ENCODE results near the gene JAKMIP1.

Gene JAKMIP1

DNA sequence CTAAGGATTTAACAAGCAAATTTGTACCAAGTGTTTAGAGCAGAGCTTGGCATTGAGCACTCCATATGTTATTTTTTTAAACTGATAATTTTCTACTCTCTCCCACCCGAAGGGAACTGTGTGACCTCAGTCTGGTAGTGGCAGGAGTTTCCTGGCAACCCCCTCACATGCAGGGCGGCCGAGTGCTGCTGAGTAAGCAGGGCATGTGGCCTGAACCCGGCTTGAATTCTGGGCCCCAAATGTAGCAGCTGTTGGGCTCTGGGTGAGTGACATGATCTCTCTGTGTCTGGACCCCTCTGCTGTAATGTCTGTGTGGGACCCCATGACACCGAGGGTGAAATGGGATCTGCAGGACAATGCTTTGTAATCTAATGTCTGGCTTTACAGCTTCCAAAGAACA lies 168.5 kb downstream of the JAKMIP1 start:
- DNase-seq = no peak

- no peak for DNase-seq
These were observed 169.7 kb downstream of the JAKMIP1 start for GRCh38 chr4:6030679-6031078.

- no peak for DNase-seq
These were observed 171.1 kb downstream of the JAKMIP1 start for GRCh38 chr4:6029254-6029653.

DNA sequence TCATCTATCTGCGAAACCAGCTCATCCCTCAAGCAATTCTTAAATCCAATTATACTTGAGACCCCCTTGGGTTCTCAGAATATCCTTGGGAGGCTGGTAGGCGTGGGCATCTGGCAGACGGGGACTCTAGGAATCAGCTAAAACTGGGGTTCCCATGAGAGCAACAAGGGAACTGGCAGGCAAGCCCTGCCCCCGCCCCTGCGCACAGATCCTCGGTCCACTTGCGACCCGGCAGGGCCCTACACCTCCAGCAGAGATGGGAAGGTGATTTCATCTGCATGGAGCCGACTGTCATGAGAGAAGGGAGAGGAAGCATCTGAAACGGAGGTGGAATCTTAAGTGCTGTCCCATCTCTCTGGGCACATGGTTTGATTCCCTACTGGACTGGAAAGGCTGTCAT lies 172.2 kb downstream of the JAKMIP1 start:
- no peak for DNase-seq

DNA sequence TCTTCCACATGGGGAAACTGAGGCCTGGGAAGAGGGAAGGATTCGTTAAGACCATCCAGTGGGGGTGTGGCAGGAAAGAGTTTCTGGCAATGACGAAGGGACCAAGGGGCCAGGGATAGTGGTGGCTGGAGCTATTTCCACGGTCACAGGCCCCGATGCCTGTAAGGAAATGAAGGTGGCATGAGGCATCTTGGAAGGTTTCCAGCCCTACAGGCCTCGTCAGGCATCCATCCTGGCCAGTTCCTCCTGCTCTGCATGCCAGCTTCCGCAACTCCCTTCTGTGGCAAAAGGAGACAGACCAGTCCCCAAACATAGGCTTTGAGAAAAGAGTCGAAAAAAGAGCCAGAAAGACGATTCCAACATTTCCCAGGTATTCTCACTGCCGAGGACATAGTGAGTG lies 173.0 kb downstream of the JAKMIP1 start:
- DNase-seq = no peak

- DNase-seq = no peak
These were observed 175.9 kb downstream of the JAKMIP1 start for GRCh38 chr4:6024313-6024960.

DNA sequence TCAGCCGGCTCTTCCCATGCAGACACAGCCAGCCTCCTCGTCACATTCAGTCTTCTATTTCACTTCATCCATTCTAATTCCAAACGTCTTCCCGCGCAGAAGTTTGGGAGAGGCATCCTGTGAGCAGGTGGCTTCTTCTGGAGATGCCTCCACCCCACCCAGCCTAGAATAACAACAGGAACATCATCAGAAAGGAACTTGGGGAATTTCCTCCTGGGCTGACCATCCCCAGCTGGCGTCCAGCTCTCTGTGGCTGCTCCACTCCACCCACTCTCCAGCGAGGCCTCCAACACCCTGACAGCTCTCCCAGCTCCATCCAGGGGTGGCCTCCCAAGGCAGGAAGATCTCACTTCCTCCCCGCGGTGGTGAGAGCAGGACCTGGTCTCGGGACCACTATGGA lies 176.6 kb downstream of the JAKMIP1 start:
- DNase-seq = no peak

DNA sequence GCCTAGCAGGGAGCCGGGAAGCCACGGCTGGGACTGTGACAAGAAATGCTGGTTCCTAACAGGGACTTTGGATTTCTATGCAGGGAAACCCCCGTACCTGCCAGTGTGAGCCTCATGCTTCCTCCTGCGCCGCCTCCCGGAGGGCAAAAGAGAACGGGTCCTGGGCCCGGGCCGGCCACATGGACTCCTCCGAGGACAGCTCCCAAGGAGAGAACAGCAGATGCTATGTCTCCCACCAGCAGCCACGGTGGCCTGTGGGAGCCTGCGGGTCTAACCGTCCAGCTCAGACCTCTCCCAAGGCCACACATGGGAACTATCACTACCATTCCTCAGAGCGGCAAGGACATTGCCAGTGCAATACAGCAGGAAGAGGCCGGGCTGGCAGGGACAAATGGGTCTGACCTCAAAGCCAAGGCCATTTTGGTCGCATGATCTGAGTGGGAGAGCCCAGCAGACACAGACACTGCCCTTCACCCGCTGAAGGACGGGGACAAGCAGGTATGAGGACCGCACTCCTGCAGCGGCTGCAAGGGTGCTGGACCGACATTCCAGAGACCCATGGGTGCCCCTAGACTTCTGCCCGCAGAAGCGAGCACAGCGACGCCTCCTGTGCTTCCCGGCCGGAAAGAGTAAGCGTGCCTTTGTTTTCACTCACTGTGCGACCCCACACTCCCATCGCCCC lies 177.6 kb downstream of the JAKMIP1 start:
- DNase-seq = no peak

DNA sequence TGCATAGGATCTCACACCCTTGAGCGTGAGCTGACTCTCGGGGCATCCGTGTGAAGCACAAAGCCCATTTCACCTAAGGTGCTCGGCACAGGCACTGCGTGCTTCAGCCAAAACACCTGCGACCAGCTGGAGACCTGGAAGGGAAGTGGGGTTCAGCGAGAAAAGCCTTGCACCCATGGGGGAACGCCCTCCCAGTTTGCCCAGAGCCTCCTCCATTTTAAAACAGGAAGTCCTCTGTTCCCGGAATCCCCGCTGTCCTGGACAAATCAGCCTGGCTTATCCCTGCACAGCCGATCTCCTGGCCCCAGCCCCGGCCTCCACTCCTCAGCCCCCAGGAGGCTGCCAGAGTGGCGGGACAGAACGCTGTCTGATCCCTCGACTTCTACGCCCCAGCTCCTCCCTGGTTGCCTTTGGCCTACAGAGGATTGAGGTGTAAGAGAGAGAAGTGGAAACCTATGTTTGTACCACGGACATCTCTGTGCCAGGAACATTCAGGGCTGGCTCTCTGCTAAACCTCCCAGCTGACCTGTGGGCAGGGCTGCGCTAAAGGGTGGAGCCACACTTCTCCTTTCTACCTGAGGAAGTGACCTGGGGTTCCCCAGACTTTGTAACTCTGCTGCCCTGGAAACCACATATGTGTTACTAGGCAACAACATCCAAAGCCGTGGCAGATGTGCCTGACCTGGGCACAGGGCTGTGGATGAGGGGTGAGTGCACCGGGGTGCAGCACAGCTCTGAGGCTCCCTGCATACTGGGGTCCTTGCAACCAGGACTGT lies 178.3 kb downstream of the JAKMIP1 start:
- no peak for DNase-seq

DNA sequence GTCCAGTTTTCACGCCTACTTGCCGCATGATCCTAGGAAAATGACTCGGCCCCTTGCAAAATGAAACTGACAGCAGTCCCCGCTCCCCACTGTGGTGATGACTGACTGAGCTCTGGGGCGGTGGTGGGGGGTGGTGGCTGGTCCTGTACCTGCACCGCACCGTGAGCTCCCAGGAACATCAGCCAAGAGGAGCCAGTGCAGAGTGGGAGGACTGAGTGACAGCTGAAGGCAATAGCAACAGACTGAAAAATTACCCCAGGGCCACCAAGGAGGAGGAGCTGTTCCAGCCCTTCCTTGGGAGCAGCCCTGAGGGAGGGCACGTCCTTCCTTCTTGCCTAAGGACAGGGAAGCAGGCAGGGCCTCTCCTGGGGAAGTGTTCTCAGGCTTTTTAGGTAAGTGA lies 179.7 kb downstream of the JAKMIP1 start:
- no peak for DNase-seq

GRCh38 chr4:6019316-6020263 lies 180.8 kb downstream of the JAKMIP1 start:
- no peak for DNase-seq

DNA sequence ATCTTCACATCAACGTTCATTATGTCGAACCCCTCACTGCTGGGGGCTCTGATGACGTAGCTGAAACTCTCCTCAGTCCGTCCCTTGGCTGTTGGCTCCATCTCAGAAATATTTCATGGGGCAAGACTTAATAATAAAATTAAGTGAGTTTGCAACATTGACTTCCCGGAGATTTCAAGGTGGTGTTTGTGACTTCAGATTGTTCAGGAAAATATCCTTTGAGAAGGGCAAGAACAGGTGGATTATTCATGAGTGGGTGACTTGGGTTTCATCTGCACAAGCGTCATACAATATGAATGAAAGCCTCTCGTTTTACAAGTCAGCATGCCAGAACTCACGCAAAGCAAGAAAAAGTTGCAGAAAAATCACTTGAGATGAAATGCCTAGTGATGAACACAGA lies 182.0 kb downstream of the JAKMIP1 start, which contains the start of gene C4orf50:
Gene C4orf50, minus strand, starts transcription at position 101 of the 400 bp plus-strand sequence.
- no peak for DNase-seq

DNA sequence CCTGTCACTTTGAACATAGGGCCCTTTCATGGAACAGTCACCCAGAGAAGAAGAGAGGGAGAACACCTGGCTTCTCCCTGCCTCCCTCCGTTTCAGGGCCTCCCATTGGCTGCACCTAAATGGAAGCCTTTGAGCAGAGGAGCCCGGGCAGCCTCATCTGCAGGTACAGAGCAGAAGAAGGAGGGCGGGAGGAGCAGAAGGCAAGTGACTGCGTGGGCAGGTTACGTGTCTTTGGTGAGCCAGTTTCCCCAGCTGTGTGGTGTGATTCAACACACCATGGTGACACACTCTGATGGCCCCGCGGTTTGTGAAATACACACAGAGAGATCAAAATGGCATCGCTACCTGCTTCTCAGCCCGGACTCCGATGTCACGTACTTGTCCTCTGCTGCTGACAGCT lies 182.5 kb downstream of the JAKMIP1 start:
- DNase-seq = no peak

DNA sequence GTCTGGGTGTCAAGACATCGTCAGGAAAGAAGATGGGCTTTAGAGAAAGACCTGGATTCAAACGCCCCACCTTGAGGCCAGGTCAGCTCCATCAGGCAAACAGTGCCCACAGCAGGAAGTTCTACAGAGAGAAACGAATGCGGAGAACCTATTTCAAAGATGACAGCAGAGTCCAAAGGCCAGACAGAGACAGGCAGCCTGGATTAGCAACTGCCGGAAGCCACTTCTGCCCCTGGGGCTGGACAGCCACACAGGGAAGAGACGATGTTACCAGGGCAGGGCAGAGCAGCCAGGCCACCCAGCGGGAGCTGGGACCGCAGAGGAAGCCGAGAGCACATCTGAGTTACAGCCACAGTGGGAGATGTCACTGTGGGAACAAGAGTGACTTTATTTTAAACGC lies 183.3 kb downstream of the JAKMIP1 start:
- DNase-seq = no peak

GRCh38 chr4:6013564-6013963 lies 186.8 kb downstream of the JAKMIP1 start:
- DNase-seq = no peak

DNA sequence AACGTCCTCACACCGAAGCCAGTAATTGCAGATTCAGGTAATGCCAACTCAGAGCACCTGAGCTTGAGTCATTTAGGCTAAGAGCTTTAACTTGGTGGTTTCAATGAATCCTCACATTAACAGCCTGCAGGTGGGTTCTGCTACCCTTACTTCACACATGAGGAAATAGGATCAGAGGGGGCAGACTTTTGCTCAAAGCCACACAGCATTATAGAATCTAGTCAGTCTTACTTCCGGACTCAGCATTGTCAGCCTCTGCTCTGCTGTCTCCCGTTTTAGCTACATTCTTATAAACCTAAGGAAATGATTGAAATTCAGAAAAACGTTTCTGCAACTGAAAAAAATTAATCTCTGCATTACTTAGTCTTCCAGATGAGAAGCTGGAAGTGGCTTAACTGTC lies 188.1 kb downstream of the JAKMIP1 start:
- DNase-seq = no peak

GRCh38 chr4:6011686-6012085 lies 188.7 kb downstream of the JAKMIP1 start:
- no peak for DNase-seq

DNA sequence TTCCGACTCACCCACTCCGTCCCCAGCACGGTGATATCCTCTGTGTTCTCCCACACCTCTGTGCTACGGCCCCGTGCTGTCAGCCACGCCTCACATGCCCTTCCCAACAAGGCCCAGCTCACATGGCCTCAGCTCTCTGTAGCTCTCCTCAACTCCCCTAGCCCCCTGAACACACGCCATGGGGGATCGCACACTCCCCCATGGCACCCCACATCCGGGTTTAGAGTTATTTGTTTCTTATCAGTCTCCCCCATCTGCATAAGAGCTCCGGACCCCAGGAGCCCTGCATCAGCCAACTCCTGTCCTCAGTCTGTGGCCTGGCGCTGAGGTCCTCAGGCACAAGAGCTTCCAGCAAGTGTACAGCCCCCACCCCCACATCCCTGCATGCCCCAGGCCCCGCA lies 189.1 kb downstream of the JAKMIP1 start:
- no peak for DNase-seq

- no peak for DNase-seq
These were observed 189.6 kb downstream of the JAKMIP1 start for GRCh38 chr4:6010789-6011188.

GRCh38 chr4:6009452-6009851 lies 190.9 kb downstream of the JAKMIP1 start:
- DNase-seq = no peak

GRCh38 chr4:6008766-6009385 lies 191.5 kb downstream of the JAKMIP1 start:
- no peak for DNase-seq

DNA sequence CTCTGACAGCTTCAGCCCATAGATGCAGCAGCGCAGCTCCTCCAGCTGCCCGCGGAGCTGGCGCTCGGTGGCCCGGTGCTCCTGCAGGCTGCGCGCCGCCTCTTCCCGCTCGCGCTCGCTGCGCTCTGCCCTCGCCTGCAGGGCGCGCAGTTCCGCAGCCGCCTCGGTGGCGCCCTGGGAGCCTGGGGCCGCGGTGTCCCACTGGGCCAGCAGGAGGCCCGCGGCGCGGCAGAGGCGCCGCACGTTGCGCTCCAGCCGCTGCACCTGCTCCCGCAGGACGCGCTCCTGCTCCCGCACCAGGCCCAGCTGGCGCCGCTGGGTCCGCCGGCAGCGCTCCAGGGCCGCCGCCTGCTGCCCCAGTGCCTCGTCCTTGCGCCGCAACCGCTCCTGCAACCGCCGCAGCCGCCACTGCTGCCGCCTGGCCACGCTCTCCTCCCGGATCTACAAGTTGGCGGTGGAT lies 192.2 kb downstream of the JAKMIP1 start:
- DNase-seq = no peak
